Karpas-422 (cell line): ENCODE data around the gene CMBL. TPM values are rescaled to one million over a fixed set of nuclear protein-coding genes. Genes with fewer than 3 reads are reported as not detected.
A peak's percentile ranks its signal among the peaks of the same experiment; 100 is the strongest.
"Not testable (repeated sequence)": the region's sequence is repeated elsewhere in the genome, so short reads cannot be mapped to it uniquely, and the experiment has no call there.

Experiments used
- DNase-seq: peaks from one replicate; pipeline ENCODE4 v3.0.0-alpha.2; 2015
- H2AFZ ChIP-seq: fragments of 200-600 bp; sonication (generic); 2 replicates; pipeline ENCODE4 v1.6.1; 2014; ENCODE audit warnings: antibody characterized with exemption, low read length, mixed read lengths
- H3K27ac ChIP-seq: fragments of 200-600 bp; sonication (generic); 2 replicates; pipeline ENCODE4 v1.5.1; 2014; ENCODE audit warnings: mild to moderate bottlenecking, low read length, moderate library complexity
- H3K27me3 ChIP-seq: fragments of 200-600 bp; sonication (generic); 2 replicates; pipeline ENCODE4 v1.6.1; 2014; ENCODE audit warnings: low read length, mixed read lengths
- H3K36me3 ChIP-seq: fragments of 200-600 bp; sonication (generic); 2 replicates; pipeline ENCODE4 v1.6.1; 2014; ENCODE audit warnings: low read length, mixed read lengths; ENCODE audit not compliant: insufficient read depth
- H3K4me1 ChIP-seq: fragments of 200-600 bp; sonication (generic); 2 replicates; pipeline ENCODE4 v1.6.1; 2014; ENCODE audit warnings: mild to moderate bottlenecking, low read length, mixed read lengths
- H3K4me2 ChIP-seq: fragments of 200-600 bp; sonication (generic); 2 replicates; pipeline ENCODE4 v1.6.1; 2014; ENCODE audit warnings: low read length, low read depth, mild to moderate bottlenecking; ENCODE audit not compliant: poor library complexity, severe bottlenecking
- H3K4me3 ChIP-seq: fragments of 200-600 bp; sonication (generic); 2 replicates; pipeline ENCODE4 v1.5.1; 2014; ENCODE audit warnings: mild to moderate bottlenecking, antibody characterized with exemption, low read length, mixed read lengths
- H3K79me2 ChIP-seq: fragments of 200-600 bp; sonication (generic); 2 replicates; pipeline ENCODE4 v1.6.1; 2014; ENCODE audit warnings: mild to moderate bottlenecking, low read length, mixed read lengths
- H3K9ac ChIP-seq: fragments of 200-600 bp; sonication (generic); 2 replicates; pipeline ENCODE4 v1.6.0; 2014; ENCODE audit warnings: low read length
- H3K9me2 ChIP-seq: fragments of 200-600 bp; sonication (generic), shearing (Covaris generic); replicated peaks from 2 replicates; pipeline ENCODE4 v1.6.0; 2014; ENCODE audit warnings: mild to moderate bottlenecking, low read length, moderate library complexity; ENCODE audit not compliant: insufficient read depth
- H3K9me3 ChIP-seq: fragments of 300-700, 200-600 bp; sonication (generic); 2 replicates; pipeline ENCODE4 v1.6.1; 2014; ENCODE audit warnings: low read length, mixed read lengths
- H4K20me1 ChIP-seq: fragments of 200-600 bp; sonication (generic); 2 replicates; pipeline ENCODE4 v1.6.1; 2014; ENCODE audit warnings: mild to moderate bottlenecking, antibody characterized with exemption, low read length, low read depth; ENCODE audit not compliant: insufficient read depth
- total RNA-seq: library from RNA; depleted of rRNA; stranded (reverse); fragments of >200 nt; shearing (Covaris generic); gene quantifications from 2 replicates; pipeline ENCODE4 v1.2.3, GENCODE V29; 2014; ENCODE audit warnings: low replicate concordance

Gene CMBL
- total RNA-seq, 1 experiment from 2014 or later: not detected

GRCh38 chr5:10288592-10289219 is 19.0 kb downstream of the CMBL start:
- no peak overlapping the region; the same call in 1 of the 2 replicates for H3K4me3 ChIP-seq
- no peak overlapping the region for H3K27ac ChIP-seq
- peaks cover 22% of the 10 kb centered on the region for H3K4me1 ChIP-seq
- peak; percentile 84 for DNase-seq
- H3K9me2 ChIP-seq: no peaks in the 10 kb centered on the region
- no peaks in the 10 kb centered on the region for H3K9me3 ChIP-seq
- no peaks in the 10 kb centered on the region for H4K20me1 ChIP-seq
- no peaks in the 10 kb centered on the region for H3K27me3 ChIP-seq
- H2AFZ ChIP-seq: no peak overlapping the region
- no peaks in the 10 kb centered on the region for H3K79me2 ChIP-seq
- no peak overlapping the region for H3K9ac ChIP-seq
- H3K4me2 ChIP-seq: peak overlapping the region; percentile 56
- no peaks in the 10 kb centered on the region for H3K36me3 ChIP-seq

- H3K9me2 ChIP-seq: no peaks in the 10 kb centered on the region
Measured at GRCh38 chr5:10286862-10287227, 20.9 kb downstream of the CMBL start.

GRCh38 chr5:10286162-10286861 is 21.4 kb downstream of the CMBL start:
- Histone ChIP-seq H3K4me3 (no peak overlapping the region), H3K9me2 (no peaks in the 10 kb centered on the region), H3K27me3 (no peaks in the 10 kb centered on the region), H3K27ac (no peak overlapping the region), H3K4me1 (peaks cover 15% of the 10 kb centered on the region), H2AFZ (no peak overlapping the region), H3K9ac (no peak overlapping the region), H3K79me2 (no peaks in the 10 kb centered on the region), H4K20me1 (no peaks in the 10 kb centered on the region), H3K9me3 (no peaks in the 10 kb centered on the region), H3K4me2 (no peak overlapping the region), H3K36me3 (no peaks in the 10 kb centered on the region)
- peak; percentile 21 for DNase-seq

More at GRCh38 chr5:10286862-10287227, 20.9 kb downstream of the CMBL start:
- DNase-seq: peak; percentile 17
- Histone ChIP-seq H3K4me3 (no peak overlapping the region), H3K9me3 (no peaks in the 10 kb centered on the region), H3K27me3 (no peaks in the 10 kb centered on the region), H3K36me3 (no peaks in the 10 kb centered on the region), H3K79me2 (no peaks in the 10 kb centered on the region), H3K4me1 (peaks cover 18% of the 10 kb centered on the region), H2AFZ (no peak overlapping the region), H3K9ac (no peak overlapping the region), H3K4me2 (no peak overlapping the region), H4K20me1 (no peaks in the 10 kb centered on the region), H3K27ac (no peak overlapping the region)

GRCh38 chr5:10285362-10285761 is 22.3 kb downstream of the CMBL start:
- peaks cover 15% of the 10 kb centered on the region for H3K4me1 ChIP-seq
- not testable (repeated sequence) for H3K9me2 ChIP-seq, H4K20me1 ChIP-seq, H3K27me3 ChIP-seq, H3K27ac ChIP-seq, H3K79me2 ChIP-seq, H3K4me3 ChIP-seq, H3K4me2 ChIP-seq, H3K36me3 ChIP-seq, H3K9ac ChIP-seq, H3K9me3 ChIP-seq, H2AFZ ChIP-seq
- DNase-seq: peak; percentile 16

GRCh38 chr5:10283927-10284635 is 23.6 kb downstream of the CMBL start:
- no peaks in the 10 kb centered on the region for H3K36me3 ChIP-seq
- no peaks in the 10 kb centered on the region for H3K9me3 ChIP-seq
- H3K4me3 ChIP-seq: no peak overlapping the region
- peaks cover 14% of the 10 kb centered on the region for H3K4me1 ChIP-seq
- H3K27me3 ChIP-seq: no peaks in the 10 kb centered on the region
- peak; percentile 91 for DNase-seq
- no peak overlapping the region for H3K27ac ChIP-seq
- no peaks in the 10 kb centered on the region for H3K9me2 ChIP-seq
- no peaks in the 10 kb centered on the region for H3K79me2 ChIP-seq
- H2AFZ ChIP-seq: no peak overlapping the region
- no peaks in the 10 kb centered on the region for H4K20me1 ChIP-seq
- no peak overlapping the region for H3K4me2 ChIP-seq
- H3K9ac ChIP-seq: no peak overlapping the region

- Histone ChIP-seq H3K9me2 (no peaks in the 10 kb centered on the region), H2AFZ (no peak overlapping the region), H3K9me3 (no peaks in the 10 kb centered on the region), H3K79me2 (no peaks in the 10 kb centered on the region), H3K27me3 (no peaks in the 10 kb centered on the region), H3K4me2 (no peak overlapping the region), H3K4me3 (no peak overlapping the region), H3K36me3 (no peaks in the 10 kb centered on the region), H3K4me1 (0 out of 2 replicates have a peak, but pooled peaks cover 3% of the 10 kb centered on the region), H4K20me1 (no peaks in the 10 kb centered on the region), H3K27ac (no peak overlapping the region), H3K9ac (no peak overlapping the region)
- DNase-seq: peak; percentile 39
Measured at GRCh38 chr5:10279925-10280720, 27.6 kb downstream of the CMBL start.

DNA sequence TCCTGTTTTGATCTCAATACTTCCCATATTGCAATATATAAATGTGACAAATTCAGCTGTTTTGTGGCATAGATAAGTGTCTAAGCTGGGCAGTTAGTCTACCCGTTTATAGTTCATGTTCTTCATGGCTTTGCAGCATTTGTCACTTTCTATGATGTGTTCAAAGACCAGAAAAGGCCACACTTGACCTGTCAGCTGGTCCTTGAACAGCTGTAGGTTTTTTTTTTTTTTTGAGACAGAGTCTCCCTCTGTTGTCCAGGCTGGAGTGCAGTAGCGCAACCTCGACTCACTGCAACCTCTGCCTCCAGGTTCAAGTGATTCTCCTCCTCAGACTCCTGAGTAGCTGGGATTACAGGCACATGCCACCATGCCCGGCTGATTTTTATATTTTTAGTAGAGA is 28.4 kb downstream of the CMBL start:
- Histone ChIP-seq H3K27me3 (no peaks in the 10 kb centered on the region), H3K4me3 (no peak overlapping the region), H3K4me1 (0 out of 2 replicates have a peak, but pooled peaks cover 1% of the 10 kb centered on the region), H3K36me3 (no peaks in the 10 kb centered on the region), H3K79me2 (no peaks in the 10 kb centered on the region), H3K27ac (no peak overlapping the region), H2AFZ (no peak overlapping the region), H4K20me1 (no peaks in the 10 kb centered on the region), H3K9me2 (no peaks in the 10 kb centered on the region), H3K9ac (no peak overlapping the region), H3K9me3 (no peaks in the 10 kb centered on the region), H3K4me2 (no peak overlapping the region)
- DNase-seq: no peak
